NCI-H146 treated with DMSO at 0.1 percent for 48 hours (cell line): ENCODE data around the gene F2RL3.
"Not testable (repeated sequence)": the region's sequence is repeated elsewhere in the genome, so short reads cannot be mapped to it uniquely, and the experiment has no call there.

ENCODE experiments used
- DNase-seq: peaks from one replicate; lab custom pipeline; 2025; ENCODE audit not compliant: unreplicated experiment; lab: John Stamatoyannopoulos, UW

F2RL3 gene

DNA sequence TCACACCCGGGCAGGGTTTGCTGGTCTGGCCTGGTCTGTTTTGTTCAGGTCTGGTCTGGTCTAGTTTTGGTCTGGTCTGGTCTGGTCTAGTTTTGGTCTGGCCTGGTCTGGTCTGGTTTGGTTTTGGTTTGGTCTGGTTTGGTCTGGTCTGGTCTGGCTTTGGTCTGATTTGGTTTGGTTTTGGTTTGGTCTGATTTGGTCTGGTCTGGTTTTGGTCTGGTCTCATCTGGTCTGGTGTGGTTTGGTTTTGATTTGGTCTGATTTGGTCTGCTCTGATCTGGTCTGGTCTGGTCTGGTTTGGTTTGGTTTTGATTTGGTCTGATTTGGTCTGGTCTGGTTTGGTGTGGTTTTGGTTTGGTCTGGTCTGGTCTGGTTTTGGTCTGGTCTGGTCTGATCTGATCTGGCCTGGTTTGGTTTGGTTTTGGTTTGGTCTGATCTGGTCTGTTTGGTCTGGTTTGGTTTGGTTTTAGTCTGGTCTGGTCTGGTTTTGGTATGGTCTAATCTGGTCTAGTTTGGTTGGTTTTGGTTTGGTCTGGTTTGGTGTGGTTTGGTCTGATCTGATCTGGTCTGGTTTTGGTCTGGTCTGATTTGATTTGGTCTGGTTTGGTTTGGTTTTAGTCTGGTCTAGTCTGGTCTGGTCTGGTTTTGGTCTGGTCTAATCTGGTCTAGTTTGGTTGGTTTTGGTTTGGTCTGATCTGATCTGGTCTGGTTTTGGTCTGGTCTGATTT lies 14.4 kb upstream of the F2RL3 start:
- DNase-seq, result no peak

DNA sequence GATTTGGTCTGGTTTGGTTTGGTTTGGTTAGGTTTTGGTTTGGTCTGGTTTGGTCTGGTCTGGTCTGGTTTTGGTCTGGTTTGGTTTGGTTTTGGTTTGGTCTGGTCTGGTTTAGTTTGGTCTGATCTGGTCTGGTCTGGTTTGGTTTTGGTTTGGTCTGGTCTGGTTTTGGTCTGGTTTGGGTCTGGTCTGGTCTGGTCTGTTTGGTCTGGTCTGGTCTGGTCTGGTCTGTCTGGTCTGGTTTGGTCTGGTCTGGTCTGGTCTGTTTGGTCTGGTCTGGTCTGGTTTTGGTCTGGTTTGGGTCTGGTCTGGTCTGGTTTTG lies 13.9 kb upstream of the F2RL3 start:
- DNase-seq, result not testable (repeated sequence)

DNA sequence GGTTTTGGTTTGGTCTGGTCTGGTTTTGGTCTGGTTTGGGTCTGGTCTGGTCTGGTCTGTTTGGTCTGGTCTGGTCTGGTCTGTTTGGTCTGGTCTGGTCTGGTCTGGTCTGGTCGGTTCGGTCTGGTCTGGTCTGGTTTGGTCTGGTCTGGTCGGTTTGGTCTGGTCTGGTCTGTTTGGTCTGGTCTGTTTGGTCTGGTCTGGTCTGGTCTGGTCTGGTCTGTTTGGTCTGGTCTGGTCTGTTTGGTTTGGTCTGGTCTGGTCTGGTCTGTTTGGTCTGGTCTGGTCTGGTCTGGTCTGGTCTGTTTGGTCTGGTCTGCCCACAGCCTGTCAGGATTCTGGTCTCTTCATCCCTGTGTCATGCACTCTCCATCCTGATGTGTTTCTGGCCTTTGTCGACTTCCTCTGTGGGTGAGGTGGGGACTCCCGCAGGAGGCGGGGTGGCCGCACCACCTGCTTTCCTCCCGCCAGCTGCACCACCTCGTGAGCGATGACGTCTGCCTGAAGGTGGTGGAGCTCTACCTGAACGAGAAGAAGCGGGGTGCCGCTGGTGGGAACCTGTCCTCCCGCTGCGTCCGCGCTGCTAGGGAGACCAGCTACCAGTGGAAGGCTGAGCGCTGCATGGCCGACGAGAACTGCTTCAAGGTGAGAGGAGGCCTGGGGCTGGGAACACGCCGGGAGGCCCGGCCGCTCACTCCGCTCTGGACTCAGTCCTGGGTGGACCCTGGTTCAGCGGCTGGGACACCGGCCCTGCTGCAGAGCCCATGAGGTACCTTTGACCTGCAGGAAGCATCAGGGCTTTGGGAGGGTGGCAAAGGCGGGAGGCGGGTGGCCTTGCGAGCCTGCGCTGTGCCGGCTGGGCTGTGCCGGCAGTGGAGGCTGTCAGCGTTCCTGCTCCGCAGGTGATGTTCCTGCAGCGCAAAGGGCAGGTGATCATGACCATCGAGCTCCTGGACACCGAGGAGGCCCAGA lies 12.9 kb upstream of the F2RL3 start:
- DNase-seq, result no peak

DNA sequence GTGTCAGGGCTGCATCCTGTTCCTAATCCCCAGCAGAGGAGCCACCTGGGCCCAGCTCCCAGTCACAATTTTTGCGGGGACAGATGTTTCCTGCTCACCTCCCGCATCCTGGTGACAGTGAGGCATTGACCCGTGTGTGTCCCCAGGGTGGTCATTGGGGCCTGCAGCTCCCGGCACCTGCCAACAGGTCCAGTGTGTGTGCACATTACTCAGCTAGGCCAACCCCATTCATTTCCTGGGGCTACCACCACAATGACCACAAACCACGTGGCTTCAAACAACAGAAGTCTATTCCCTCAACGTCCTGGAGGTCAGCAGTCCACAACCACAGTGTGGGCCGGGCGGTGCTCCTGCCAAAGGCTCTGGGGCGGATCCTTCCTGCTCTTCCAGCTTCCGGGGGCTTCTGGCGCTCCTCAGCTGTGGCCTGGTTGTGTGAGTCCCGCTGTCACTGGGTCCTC lies 11.9 kb upstream of the F2RL3 start:
- no peak for DNase-seq

DNA sequence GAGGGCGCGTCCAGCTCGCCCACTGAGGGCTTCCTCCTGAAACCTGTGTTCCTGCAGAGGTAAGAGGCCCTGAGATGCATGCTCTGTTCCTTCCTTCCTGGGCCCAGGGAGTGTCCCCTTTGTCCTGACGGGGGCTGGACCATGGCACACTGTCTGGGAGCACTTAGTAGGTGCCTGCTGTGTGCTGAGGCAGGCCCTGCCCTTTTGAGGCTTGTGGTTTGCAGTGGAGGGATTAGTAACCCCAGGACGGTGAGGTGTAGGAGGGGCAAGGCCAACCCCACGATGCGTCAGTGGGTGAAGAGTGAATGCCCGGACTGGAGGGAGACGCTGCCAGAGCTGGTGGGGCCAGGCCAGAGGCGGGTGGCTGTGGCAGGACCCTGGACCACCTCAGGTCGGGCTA lies 11.2 kb upstream of the F2RL3 start:
- DNase-seq, result no peak

DNA sequence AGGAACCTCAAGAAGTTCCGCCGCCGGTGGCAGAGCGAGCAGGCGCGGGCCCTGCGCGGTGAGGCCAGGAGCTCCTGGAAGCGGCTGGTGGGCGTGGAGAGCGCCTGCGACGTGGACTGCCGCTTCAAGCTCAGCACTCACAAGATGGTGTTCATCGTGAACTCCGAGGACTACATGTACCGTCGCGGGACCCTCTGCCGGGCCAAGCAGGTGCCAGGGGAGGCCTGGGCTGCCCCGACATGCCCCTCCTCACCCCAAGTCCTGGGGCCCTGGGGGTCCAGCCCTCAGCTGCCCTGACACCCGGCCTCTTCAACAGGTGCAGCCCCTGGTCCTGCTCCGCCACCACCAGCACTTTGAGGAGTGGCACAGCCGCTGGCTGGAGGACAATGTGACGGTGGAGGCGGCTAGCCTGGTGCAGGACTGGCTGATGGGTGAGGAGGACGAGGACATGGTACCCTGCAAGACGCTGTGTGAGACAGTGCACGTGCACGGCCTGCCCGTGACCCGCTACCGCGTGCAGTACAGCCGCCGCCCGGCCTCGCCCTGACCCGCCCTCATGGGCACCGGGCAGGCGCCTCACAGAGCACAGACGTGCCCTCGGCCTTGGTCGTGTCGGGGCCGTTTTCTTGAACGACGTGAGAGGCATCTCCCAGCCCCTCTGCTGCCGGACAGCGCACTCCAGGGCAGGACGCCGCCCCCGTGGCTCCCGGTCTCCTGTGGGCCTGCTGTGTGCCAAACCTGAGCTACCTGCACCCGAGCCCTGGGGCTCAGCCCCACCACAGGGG lies 10.4 kb upstream of the F2RL3 start:
- DNase-seq, result no peak

DNA sequence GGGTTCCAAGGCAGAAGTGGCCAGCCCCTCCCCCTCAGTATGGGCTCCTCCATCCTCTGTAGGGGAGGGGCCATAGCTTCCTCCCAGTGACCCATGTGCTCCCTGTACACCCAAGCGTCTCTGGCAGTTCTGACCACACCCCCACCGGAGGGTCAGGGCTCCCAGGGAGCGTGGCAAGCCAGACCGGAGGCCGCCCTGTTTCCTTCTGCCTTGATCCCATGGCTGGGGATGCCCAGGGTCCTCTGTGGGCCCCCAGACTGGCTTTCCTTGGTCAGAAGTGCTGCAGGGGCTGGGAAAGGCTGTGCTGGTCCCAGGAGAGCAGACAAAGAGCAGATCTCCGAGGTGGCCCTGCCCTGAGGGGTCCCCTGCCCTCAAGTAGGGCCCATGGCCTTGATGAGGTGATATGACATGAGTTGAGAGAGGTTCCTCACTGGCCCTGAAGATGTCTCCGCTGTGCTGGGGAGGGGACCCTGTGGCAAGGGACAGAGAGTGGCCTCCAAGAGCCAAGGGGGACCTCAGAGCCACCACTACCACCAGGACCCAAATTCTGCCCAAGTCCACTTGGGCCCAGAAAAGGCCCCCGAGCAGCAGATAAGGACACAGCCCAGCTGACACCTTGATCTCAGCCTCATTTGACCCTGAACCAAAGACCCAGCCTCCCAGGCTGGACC lies 7.8 kb upstream of the F2RL3 start:
- DNase-seq, result no peak

DNA sequence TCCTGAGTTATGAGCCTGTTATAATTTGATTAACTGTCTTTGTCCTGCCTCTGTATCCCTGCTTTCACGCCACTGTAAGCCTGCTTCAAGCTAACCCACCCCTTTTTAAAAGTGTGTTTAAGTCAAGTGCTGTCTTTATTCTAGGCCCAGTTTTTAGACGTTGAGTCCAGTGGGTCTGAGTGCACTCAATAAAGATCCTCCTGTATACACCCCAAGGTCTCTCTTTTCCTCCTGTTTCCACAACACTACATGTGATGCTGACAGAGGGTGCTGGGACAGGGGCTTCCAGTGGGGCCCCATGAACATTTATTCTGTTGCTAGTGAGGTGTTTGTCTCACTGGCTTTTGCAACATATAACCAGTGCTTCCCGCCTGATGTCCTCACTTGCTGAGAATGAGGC lies 6.7 kb upstream of the F2RL3 start:
- DNase-seq, result no peak

DNA sequence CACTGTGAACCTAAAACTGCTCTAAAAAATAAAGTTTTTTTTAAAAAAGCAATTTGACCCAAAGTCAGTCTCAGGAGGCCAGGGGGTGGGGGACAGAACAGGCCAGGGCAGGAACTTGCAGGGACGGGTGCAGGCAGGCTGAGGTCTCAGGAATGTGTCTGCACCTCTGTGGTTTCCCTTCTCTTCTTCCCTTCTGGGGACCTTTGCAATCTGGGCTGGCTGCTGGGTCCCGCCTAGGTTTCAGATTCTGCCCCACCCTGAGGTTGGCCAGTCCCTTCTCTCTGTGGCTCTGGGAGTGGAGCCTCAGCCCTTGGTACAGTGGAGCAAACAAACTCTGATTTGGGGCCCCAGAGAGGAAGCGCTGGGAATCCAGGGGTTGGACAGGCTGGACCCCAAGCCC lies 5.3 kb upstream of the F2RL3 start:
- DNase-seq, result no peak

DNA sequence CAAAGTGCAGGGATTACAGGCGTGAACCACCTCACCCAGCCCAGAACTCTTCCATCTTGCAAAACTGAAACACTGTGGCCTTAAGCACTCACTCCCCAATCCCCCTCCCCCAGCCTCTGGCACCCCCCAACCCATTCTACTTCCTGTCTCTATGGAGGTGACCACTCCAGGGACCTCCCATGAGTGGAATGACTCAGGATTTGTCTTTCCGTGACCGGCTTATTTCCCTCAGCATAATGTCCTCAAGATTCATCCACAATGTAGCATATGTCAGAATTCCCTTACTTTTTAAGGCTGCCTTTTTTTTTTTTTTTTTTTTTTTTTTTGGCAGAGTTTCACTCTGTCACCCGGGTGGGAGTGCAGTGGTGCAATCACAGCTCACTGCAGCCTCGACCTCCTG lies 3.6 kb upstream of the F2RL3 start:
- DNase-seq, result no peak

DNA sequence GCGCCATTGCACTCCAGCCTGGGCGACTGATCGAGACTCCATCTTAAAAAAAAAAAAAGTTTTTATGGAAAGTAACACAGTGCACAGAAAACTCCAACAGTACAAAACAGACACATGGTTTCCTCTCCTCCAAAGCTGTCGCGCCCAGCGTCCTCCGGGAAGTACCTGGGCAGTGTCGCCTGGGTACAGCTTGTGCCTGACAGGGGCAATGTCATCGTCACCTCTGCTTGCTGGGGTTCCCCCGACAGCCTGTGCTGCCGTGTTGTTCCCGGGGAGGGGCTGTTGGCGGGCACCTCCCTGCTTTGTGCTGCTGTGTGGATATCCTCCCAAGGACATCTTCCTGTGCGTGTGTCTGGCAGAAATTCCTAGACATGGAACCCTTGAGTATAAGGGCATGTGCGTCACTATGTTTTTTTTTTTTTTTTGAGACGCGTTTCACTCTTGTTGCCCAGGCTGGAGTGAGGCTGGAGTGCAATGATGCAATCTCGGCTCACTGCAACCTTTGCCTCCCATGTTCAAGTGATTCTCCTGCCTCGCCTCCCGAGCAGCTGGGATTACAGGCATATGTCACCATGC lies 2.4 kb upstream of the F2RL3 start:
- DNase-seq, result no peak

DNA sequence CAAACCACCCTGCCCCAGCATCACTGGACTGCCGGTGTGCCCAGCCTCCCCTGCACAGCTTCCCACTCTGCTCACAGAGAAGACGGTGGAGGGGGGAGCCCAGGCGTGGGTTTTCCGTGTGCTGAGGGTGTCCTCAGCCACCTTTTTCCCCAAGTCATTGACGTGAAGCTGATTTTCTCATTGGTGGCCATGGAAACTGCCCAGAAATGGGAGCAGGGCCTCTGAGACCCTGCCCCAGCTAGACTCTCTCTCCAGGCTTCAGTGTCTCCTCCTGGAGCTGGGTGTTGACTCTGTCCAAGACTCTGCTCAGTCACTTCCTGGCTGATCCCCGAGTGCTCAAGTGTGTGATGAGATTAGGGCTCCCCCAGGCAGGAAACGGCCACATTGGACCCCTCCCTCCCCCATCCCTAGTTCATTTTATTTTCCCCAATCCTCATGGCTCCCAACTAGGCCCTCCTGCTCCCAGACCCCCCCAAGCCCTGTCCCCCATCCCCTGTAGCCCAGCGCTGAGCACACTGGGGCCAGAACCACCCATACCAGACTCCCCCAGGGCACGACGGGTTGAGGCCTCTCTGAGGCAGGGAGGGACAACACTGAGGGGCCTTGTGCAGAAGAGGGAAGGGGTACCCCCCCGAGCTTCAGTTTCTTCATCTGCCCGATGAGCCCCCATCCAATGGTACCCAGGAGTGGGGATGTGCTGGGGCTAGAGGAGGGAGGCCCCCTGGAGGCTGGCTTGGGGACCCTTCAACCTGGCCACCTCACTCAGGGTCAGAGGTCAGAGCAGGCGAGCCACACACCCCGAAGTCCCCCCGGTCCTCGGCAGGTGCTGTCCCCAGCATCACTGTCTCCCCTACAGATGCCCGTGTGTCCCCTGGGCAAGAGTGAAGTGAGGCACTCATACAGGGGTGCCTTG lies 1.2 kb upstream of the F2RL3 start:
- no peak for DNase-seq

DNA sequence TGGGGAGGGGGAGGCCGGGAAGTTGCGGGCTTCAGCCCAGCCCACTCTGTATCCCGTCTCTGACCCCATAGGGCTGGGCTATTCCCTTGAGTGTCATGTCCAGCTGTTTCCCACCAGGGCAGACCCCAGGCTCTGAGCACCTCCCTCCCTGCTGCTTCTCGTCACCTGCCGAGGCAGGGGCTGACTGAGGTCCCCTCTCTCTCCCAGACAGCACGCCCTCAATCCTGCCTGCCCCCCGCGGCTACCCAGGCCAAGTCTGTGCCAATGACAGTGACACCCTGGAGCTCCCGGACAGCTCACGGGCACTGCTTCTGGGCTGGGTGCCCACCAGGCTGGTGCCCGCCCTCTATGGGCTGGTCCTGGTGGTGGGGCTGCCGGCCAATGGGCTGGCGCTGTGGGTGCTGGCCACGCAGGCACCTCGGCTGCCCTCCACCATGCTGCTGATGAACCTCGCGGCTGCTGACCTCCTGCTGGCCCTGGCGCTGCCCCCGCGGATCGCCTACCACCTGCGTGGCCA lies 625 bp downstream of the F2RL3 start:
- no peak for DNase-seq

DNA sequence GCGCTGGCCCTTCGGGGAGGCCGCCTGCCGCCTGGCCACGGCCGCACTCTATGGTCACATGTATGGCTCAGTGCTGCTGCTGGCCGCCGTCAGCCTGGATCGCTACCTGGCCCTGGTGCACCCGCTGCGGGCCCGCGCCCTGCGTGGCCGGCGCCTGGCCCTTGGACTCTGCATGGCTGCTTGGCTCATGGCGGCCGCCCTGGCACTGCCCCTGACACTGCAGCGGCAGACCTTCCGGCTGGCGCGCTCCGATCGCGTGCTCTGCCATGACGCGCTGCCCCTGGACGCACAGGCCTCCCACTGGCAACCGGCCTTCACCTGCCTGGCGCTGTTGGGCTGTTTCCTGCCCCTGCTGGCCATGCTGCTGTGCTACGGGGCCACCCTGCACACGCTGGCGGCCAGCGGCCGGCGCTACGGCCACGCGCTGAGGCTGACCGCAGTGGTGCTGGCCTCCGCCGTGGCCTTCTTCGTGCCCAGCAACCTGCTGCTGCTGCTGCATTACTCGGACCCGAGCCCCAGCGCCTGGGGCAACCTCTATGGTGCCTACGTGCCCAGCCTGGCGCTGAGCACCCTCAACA lies 1.2 kb downstream of the F2RL3 start:
- DNase-seq, result no peak

DNA sequence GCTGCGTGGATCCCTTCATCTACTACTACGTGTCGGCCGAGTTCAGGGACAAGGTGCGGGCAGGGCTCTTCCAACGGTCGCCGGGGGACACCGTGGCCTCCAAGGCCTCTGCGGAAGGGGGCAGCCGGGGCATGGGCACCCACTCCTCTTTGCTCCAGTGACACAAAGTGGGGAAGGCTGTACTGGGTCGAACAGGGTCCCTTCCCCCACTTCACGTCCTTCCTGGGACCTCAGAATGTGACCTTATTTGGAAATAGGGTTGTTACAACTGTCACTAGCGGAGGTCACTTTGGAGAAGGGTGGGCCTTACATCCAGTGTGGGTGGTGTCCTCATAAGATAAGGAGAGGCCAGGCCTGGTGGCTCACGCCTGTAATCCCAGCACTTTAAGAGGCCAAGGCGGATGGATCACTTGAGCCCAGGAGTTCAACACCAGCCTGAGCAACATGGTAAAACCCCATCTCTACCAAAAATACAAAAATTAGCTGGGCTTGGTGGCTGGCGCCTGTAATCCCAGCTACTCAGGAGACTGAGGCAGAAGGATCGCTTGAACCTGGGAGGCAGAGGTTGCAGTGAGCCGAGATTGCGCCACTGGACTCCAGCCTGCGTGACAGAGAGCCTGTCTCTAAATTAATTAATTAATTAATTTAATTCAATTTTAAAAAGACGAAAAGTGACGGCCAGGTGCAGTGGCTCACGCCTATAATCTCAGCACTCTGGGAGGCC lies 1.8 kb downstream of the F2RL3 start:
- DNase-seq, result no peak

DNA sequence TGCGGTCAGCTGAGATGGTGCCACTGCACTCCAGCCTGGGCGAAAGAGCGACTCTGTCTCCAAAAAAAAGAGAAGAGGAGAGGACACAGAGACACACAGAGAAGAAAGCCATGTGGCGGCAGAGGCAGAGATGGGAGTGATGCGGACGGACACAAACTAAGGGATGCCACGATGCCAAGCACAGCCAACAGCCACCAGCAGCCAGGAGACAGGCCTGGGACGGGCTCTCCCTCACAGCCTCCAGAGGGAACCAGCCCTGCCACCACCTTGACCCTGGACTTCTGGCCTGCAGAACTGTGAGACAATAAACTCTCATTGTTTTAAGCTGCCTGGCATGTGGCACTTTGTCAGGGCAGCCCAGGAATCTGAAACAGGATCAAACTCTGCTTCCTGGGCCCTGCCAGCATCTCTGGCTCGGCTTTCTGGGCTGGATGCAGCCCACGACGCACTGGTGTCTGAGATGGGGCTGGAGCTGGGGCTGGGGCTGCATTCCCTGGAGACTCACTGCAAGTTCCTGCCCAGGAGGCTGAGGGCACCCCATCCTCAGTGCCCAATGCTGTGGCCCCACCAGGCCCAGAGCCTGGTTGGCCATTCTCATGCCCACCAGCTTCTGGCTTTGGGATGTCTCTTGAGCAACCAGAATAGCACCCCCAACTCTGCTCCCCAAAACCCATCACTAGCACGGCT lies 3.0 kb downstream of the F2RL3 start:
- no peak for DNase-seq

DNA sequence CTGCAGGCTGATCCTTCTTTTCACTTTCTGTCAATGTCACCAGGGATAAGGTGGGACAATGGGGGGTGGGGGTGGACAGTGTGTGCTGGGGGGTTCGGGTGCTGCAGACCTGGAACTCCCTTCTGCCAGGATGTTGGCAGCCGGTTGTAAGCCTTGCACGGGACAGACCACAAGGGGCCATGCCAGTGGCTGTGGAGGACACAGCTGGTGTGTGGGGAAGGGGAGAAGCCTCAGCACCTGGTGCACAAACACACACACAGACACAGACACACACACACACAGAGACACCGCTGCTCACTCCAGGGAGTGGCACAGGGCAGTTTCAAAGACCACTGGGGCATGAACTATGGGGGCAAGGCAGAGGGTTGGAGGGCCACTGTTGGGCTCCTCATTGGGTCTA lies 3.6 kb downstream of the F2RL3 start:
- DNase-seq, result no peak
